Fibroblast of lung (primary cell): ENCODE results near the gene CXCL17.

Source experiments
- EZH2 ChIP-seq: IDR thresholded peaks from 2 replicates; pipeline ENCODE4 v1.5.1; 2012; ENCODE audit warnings: low read length, control low read depth, mild to moderate bottlenecking; ENCODE audit errors: missing control alignments
- TF ChIP-seq, protein P1 (sequence below), 2 donors: IDR thresholded peaks in 1 of 2; conservative IDR thresholded peaks in 1 of 2; 1 replicate in 1 of 2; 2 replicates in 1 of 2; pipeline ENCODE4 v1.5.1; 2011 to 2012; ENCODE audit warnings: low read length in 2 of 2, control low read depth in 1 of 2, inconsistent platforms in 1 of 2, low read depth in 1 of 2, mild to moderate bottlenecking in 1 of 2

DNA sequence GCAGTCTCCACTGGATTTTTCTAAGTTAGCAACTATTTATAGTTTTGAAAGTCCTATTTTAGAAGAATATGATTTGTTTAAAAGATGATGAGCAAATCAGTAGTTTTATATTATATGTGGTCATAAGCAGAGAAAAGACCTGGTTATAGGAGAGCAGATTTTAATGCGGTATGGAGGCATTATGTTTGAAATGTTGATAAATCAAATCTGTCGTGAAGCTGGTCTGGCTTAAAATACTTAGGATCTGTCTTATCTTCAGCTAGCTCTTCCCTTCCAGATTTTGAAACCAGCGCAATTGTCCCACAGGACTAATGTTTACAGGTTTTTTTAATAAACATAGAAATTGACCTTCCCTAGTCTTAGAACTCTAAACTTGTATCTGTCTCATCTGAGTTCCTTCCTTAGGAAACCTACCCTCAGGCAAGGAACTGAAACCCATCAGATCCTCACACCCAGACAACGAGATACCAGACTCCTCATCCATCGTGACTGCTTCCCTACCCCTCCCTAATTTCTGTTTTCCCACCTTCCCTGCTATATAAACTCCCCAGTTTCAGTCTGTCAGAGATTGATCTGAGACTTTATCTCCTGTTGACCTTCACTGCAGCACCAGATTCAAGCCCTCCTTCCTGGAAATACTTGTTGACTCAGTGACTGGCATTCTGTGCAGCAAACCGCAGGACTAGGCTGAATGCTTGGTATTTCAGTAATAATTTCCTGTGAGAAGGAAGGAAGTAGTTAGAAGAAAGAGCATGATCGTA, 37.8 kb upstream of the CXCL17 start:
- TF ChIP-seq, protein P1, sequence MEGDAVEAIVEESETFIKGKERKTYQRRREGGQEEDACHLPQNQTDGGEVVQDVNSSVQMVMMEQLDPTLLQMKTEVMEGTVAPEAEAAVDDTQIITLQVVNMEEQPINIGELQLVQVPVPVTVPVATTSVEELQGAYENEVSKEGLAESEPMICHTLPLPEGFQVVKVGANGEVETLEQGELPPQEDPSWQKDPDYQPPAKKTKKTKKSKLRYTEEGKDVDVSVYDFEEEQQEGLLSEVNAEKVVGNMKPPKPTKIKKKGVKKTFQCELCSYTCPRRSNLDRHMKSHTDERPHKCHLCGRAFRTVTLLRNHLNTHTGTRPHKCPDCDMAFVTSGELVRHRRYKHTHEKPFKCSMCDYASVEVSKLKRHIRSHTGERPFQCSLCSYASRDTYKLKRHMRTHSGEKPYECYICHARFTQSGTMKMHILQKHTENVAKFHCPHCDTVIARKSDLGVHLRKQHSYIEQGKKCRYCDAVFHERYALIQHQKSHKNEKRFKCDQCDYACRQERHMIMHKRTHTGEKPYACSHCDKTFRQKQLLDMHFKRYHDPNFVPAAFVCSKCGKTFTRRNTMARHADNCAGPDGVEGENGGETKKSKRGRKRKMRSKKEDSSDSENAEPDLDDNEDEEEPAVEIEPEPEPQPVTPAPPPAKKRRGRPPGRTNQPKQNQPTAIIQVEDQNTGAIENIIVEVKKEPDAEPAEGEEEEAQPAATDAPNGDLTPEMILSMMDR (conservative IDR thresholded peaks at IDR 0.05 in 1 of 2, IDR thresholded peaks at IDR 0.05 in 1 of 2; ENCODE audit: low read depth in 1 of 2, low read length in 2 of 2) = no peak
- no peak for TF ChIP-seq EZH2
